Glomerular visceral epithelial cell (primary cell): Measurements from ENCODE around the gene CACNB2.

Experiments used
- DNase-seq: peaks from one replicate; pipeline ENCODE4 v3.0.0-alpha.2; 2016; ENCODE audit errors: extremely low spot score

Gene CACNB2

DNA sequence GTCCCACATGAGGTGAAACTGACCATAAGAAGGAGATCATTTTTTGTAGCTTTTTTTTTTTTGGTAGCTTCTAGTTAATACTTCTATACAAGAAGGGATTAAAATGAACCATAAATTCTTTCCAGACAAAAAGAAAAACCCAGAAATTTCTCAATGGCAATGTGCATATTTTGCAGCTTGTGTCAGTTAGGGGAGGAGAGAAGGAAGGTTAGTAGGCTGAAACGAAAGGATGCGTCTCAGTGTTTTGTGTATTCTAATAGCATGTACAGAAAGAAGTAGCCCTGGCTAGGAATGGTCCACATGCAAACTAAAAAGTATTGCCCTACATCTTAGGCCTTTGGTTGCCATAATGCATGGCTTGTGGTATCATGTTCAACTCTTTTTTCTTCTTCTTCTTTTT lies 90.6 kb downstream of the CACNB2 start:
- no peak for DNase-seq

DNA sequence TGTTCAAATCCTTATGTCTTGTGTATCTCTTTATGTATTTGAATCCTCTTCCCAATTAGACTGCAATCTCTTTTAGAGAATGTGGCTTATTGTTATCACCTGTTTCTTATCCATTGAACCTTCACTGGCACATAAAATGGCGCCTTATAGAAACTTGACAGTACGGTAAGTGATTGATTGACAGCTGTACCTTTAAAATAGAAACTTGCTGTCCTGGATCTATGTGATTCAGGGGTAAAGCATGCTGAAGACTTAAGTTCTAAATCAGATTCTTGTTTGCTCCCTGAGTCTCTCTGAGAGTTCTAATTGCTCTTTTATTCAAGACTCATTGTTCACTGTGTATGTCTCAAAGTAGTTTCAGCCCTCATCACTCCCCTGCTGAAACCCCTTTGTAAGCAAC lies 91.3 kb downstream of the CACNB2 start:
- no peak for DNase-seq

DNA sequence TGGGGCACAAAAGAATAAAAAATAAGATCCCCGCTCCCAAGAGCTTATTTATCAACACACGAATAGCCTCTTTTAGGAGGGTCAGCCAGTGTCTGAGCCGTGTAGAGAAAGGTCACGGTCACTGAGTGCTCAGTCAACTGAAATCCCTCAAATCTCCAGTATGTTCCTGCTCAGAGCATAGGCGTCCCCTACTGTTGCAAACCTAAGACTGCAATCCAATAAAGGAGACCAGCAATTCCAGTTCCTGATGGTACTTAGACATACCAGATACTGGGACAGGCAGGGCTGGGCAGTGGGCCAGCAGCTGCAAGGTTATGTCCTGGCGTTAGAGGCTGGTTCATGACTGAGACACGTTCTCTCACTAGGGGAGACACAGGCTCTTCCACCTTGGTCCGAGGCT lies 93.6 kb downstream of the CACNB2 start:
- no peak for DNase-seq

- no peak for DNase-seq
Measured at GRCh38 chr10:18235477-18235876, 95.3 kb downstream of the CACNB2 start.

- DNase-seq = no peak
Measured at GRCh38 chr10:18236756-18237155, 96.5 kb downstream of the CACNB2 start.

GRCh38 chr10:18238870-18239485 lies 98.8 kb downstream of the CACNB2 start:
- peak; percentile 39 for DNase-seq

DNA sequence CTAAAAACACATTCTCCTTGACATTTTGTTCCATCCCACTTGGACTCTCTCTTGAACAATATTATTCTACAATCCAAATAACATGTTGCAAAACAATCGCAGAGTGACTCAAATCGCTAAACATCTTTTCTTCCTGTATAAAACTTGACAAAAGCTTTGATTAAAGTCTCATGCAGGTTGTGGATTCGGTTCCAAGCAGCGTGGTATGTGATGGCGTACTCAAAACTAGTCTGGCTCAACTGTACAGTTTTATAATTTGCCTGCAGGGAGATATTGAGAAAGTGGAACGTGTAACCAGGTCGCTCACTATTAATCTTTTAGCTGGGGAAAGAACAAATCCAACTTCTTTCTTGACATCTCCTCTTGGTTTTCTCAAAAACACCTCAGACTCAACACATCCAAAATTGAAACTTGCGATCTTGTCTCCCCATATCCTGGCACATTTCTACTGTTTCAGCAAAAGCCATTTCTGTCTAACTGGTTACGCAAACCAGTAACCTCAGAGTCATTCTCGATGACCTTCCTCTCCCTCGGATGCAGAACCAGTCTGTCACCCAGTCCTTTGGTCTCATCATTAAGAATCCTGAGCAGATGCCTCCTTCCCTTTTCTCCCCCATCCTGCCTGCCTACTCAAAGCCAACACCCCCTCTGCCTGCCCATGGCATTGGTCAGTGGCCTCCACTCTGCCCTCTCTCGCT lies 100.1 kb downstream of the CACNB2 start:
- no peak for DNase-seq

DNA sequence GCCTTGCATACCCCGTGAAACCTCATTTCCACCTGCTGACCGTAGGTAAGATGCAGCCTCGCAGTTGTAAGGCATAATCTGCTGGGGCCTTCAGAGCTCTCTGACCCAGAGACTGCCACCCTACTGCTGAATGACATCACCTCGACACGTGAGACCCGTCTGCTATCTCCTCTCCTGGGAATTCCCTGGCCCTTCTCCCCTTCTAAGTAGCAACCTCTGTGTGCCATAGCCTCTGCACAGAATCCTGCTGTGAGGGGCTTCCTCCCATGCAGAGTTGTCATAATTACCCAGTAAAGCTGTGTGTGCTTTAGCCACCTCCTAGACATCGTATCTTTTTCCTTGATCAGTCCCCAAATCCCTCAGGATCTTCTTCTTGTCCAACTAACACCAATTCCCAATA lies 106.7 kb downstream of the CACNB2 start:
- DNase-seq = no peak

DNA sequence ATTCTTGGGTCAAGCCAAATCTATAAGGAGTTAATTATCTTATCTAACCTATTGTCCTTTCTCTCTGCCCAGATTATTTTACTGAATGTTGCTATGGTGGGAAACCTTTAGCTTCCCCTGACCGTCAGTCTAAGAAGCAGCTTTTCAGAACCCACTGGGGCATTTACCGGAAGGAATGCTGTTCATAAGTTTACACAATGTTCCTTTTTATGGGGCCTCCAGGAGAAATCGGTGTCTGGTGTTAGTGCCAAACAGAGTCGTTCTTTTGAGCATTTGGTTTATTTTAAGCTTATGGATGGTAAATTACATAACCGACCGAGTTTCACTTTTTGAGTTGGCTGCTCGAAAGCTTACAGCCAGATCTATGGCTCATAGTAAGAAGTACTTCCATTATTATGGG lies 111.9 kb downstream of the CACNB2 start:
- no peak for DNase-seq

DNA sequence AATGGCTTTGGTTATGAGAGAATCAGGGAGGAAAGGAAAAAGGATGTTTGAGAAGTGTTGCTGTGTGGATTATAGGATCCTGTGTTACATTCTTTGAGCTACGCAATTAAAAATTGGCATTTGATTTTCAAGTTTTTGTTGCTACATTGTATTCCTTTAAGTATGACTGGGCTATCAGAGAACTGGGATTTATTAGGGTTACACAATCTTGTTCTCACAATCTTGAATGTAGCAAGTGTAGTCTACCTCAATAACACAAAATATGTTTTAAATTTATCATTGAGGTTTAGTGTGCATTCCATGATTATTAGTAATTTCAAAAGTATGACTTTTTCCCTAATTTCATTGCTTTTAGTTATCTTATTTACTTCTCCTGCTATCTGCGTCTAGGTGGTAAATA lies 113.9 kb downstream of the CACNB2 start:
- DNase-seq = no peak

DNA sequence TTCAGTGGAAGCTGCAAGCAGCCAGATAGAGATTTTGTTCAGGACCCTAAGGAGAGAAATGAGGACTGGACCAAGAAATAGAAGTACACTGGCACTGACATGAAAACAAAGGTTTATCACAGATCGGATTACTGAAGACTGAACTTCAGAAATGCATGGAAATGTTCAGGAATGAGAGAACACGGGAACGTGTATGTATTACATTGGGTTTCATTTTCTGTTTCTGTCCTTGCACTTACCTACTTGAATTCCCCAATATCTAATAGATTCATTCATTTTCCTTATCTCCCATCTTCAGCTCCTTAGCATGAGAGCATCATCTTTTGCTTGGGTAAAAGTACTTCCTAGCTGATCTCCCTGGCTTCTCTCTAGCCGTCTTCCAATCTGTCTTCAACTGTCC lies 114.5 kb downstream of the CACNB2 start:
- DNase-seq = no peak

GRCh38 chr10:18260310-18260922 lies 120.2 kb downstream of the CACNB2 start:
- DNase-seq = no peak

DNA sequence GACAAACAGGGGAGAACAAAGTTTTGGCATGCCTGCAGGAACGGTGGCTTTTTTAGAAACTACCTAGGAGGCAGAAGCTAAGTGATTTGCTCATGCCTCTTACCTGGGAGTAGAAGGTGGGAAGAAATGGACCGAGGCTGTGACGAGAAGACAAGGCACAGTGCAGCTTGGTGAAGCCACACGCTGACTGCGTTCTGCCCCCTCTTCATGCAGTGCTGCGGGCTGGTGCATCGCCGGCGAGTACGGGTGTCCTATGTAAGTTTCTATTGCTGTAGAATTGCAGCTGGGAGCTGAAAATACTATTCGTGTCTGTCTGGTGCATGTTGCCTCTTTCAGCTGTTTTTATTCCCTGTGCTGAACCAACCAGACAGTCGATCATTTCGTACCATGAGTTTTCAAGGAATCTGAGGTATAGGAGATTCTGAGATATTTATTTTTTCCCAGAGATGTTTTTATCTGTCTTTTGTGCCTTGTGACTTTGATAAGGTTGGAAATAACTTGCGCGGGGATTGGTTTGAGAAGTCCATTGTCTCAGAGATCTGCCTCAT lies 120.9 kb downstream of the CACNB2 start:
- DNase-seq = no peak

GRCh38 chr10:18261768-18262231 lies 121.6 kb downstream of the CACNB2 start:
- DNase-seq = no peak

DNA sequence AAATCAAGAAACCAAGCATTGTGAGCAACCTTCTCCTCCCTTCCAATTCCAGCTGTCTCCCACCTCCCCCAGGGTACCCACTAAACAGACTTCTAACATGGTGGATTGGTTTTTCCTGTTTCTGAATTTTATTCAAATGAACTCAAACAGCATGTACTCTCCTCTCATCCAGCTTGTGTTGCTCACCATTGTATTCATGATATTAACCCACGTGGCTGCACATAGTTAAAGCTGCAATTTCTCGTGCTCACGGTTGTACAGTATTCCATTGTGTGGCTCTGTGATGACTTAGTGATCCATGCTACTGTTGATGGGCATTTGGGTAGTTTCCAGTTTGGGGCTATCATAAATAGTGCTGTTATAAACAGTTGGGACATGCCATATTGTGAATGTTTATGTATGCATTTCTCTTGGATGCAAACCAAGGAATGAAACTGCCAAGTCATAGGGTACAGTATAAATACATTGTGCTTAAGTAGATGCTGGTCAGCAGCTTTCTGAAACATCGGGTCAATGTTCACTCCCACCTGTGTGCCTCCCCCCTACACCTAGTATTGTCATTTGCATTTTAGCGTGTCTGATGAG lies 124.3 kb downstream of the CACNB2 start:
- no peak for DNase-seq

DNA sequence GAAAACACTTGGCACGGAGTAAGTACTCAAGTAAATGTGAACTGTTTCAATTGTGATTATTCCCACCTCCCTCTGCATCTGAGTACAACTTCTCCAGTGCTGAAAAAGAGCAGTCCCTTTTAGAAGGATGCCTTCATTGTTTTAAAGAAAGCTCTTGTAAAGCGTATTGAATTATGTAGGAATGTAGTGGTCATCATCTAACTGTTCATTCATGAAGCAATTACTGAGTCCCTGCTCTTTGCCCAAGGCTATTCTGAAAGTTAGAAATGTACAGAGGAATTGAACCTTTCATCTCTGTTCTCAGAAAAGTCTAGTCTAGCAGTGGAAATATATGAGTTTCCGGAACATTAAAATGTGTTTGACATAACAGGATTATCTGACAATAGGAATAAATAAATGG lies 127.8 kb downstream of the CACNB2 start:
- DNase-seq = no peak

GRCh38 chr10:18271491-18271890 lies 131.3 kb downstream of the CACNB2 start:
- no peak for DNase-seq

GRCh38 chr10:18273039-18273438 lies 132.8 kb downstream of the CACNB2 start:
- no peak for DNase-seq

DNA sequence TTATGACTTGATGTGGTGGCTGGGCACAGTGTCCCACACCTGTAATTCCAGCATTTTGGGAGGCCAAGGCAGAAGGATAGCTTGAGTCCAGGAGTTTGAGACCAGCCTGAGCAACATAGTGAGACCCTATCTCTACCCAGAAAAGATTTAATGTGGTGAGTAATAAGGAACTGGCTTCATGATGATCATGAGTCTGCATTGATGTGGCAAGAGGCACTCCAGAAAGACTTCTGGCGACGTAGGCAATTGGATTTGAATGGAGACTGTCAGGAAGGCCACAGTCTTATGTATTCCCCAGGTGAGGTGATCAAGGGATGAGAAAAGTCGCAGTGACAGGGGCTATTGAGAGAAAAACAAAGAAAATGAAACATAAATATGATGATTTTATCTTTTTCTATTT lies 138.0 kb downstream of the CACNB2 start:
- no peak for DNase-seq

GRCh38 chr10:18279173-18279572 lies 138.9 kb downstream of the CACNB2 start:
- DNase-seq = no peak

DNA sequence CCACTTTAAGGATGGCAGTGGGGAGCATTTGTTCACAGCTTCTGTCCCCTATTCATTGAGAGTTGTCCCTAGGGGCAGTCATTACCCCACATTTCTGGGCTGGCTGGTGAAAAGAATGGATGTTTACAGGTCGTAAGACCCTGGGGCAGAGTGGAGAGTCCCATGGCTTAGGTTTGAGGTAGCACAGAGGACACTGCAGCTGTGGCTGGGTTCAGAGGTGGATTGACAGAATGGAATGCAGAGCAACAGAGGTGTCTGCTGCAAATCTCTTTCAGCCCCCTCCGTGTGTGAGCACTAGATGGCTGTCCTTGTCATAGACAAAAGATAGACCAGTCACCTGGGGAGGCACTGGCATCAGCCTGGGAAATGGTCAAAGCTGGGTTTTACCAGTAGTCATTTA lies 141.9 kb downstream of the CACNB2 start:
- no peak for DNase-seq

GRCh38 chr10:18290651-18291313 lies 150.6 kb downstream of the CACNB2 start:
- no peak for DNase-seq
